Activated naive CD4-positive, alpha-beta T cell treated with Interleukin-2 at 50 U/mL for 16 hours (primary cell): Measurements from ENCODE around the gene FAM107A.

Source experiments
- DNase-seq: peaks from one replicate; pipeline ENCODE4 v3.0.0-alpha.2; 2020

The FAM107A gene

GRCh38 chr3:58566398-58567250 is 10.6 kb downstream of the FAM107A start:
- no peak for DNase-seq

- no peak for DNase-seq
Observed at GRCh38 chr3:58565621-58566397, 11.4 kb downstream of the FAM107A start.

GRCh38 chr3:58564456-58565160 is 12.6 kb downstream of the FAM107A start:
- DNase-seq = no peak

- no peak for DNase-seq
Observed at GRCh38 chr3:58564054-58564453, 13.1 kb downstream of the FAM107A start.

GRCh38 chr3:58563386-58564035 is 13.7 kb downstream of the FAM107A start:
- DNase-seq = no peak

- no peak for DNase-seq
Observed at GRCh38 chr3:58562498-58562897, 14.7 kb downstream of the FAM107A start.

- DNase-seq = no peak
Observed at GRCh38 chr3:58560771-58561311, 16.4 kb downstream of the FAM107A start.

GRCh38 chr3:58559586-58559985 is 17.6 kb downstream of the FAM107A start:
- DNase-seq = no peak

- DNase-seq = no peak
Observed at GRCh38 chr3:58557491-58557890, 19.7 kb downstream of the FAM107A start.

GRCh38 chr3:58556761-58557221 is 20.4 kb downstream of the FAM107A start:
- no peak for DNase-seq

GRCh38 chr3:58556001-58556400 is 21.2 kb downstream of the FAM107A start:
- DNase-seq = no peak

GRCh38 chr3:58555203-58555602 is 22.0 kb downstream of the FAM107A start:
- no peak for DNase-seq

GRCh38 chr3:58553003-58553402 is 24.2 kb downstream of the FAM107A start:
- no peak for DNase-seq

- no peak for DNase-seq
Observed at GRCh38 chr3:58551636-58552180, 25.5 kb downstream of the FAM107A start.

- no peak for DNase-seq
Observed at GRCh38 chr3:58544541-58544940, 32.6 kb downstream of the FAM107A start.

GRCh38 chr3:58540176-58540858 is 36.9 kb downstream of the FAM107A start:
- DNase-seq = no peak

GRCh38 chr3:58539626-58540025 is 37.6 kb downstream of the FAM107A start:
- no peak for DNase-seq

- DNase-seq = no peak
Observed at GRCh38 chr3:58537412-58538301, 39.5 kb downstream of the FAM107A start.

GRCh38 chr3:58536501-58537411 is 40.4 kb downstream of the FAM107A start, which contains the start of gene ACOX2:
TSS of gene ACOX2 (minus strand) at chr3:58537190. CDS start at chr3:58535106, 2,084 bp downstream.
- no peak for DNase-seq
